Measurements from ENCODE around the gene TTLL3.
A peak's percentile ranks its signal among the peaks of the same experiment; 100 is the strongest.
"Not testable (repeated sequence)": the region's sequence is repeated elsewhere in the genome, so short reads cannot be mapped to it uniquely, and the experiment has no call there.

Gene TTLL3

DNA sequence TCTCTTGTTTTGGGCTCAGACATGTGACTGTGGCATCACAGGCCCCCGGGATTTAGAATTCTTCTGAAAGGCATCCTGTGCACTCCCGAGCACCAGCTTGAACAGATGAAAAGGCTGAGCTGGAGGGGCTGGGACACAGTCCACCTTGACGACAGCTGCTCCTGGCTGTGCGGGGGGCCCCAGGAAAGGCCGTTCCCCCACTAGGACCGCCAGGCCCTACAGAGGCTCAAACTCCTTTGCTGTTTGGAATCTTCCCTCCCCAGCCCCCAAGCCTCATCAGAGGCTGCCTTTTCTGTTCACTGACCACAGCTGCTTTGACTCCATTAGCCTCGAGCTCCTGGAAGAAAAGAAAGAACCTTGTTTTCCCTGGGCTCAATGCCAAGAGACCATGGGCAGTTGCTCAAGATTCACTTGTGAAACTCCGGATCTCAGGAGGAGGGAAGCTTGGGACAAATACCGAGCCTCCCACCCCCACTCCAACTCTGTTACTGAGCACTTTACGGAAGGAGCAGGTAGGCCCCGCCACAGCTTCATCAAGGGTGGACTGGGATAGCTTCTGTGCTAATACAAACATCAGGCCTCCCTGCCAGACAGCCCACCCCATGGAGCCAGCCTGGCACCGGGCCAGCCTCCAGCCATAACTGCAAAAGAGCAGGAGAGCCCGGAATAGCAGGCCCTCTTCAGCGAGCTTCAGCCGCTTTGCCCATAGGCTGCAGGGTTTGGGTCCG, 54.3 kb downstream of the TTLL3 start:
- TF ChIP-seq CTCF (IDR thresholded peaks at IDR 0.05; ENCODE audit: low read depth, low read length) = no peak
- DNase-seq (ENCODE audit: extremely low read depth, low read depth) = peak; percentile 79

DNA sequence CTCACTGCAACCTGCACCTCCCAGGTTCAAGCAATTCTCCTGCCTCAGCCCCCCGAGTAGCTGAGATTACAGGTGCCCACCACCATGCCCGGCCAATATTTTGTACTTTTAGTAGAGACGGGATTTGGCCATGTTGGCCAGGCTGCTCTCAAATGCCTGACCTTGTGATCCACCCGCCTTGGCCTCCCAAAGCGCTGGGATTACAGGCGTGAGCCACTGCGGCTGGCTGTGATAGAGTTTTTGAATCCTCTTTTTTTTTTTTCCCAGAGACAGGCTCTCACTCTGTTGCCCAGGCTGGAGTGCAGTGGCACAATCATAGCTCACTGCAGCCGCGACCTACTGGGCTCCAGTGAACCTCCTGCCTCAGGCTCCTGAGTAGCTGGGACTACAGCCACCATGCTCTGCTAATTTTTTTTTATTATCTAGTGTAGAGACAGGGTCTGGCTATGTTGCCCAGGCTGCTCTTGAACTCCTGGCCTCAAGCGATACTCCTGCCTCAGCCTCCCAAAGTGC, 55.1 kb downstream of the TTLL3 start:
- DNase-seq (ENCODE audit: extremely low read depth, low read depth) = not testable (repeated sequence)

DNA sequence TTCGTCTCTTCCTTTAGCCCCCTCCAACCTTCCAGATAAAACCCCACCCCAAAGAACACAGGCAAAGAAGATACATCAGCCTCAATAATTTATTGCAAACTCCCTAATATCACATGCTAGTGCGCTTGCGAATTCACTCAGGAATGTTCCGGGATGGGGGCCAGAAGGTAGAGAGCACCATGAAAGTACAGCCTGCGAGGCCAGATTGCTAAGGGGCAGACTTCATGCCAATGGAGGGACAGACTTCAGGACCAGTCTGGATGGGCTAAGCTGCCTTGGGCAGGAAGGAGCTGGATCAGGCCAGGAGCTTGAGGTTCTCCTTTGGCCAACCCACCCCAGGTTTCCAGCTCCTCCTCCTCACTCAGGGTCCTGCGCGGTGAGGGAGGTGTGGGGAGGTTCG, 56.6 kb downstream of the TTLL3 start:
- no peak for DNase-seq (ENCODE audit: extremely low read depth, low read depth)
- TF ChIP-seq CTCF (IDR thresholded peaks at IDR 0.05; ENCODE audit: low read depth, low read length) = no peak

DNA sequence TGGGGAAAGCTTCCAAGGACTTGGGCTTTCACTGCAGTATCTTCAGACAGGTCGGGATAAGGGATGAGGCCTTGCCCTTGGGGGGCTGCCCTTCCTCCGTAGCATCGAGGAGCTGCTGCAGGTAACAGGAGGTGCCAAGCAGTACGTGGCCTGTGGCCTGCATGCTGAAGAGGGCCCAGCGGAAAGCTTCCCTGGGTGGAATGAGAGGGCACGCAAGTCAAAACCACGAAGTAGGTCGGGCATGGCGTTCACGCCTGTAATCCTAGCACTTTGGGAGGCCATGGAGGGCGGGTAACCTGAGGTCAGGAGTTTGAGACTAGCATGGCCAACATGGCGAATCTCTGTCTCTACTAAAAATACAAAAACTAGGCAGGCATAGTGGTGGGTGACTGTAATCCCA, 57.0 kb downstream of the TTLL3 start:
- DNase-seq (ENCODE audit: extremely low read depth, low read depth) = no peak
- TF ChIP-seq CTCF (IDR thresholded peaks at IDR 0.05; ENCODE audit: low read depth, low read length) = no peak

GRCh38 chr3:9869955-9870354, 59.9 kb downstream of the TTLL3 start:
- DNase-seq (ENCODE audit: extremely low read depth, low read depth) = no peak
- TF ChIP-seq CTCF (IDR thresholded peaks at IDR 0.05; ENCODE audit: low read depth, low read length) = no peak

DNA sequence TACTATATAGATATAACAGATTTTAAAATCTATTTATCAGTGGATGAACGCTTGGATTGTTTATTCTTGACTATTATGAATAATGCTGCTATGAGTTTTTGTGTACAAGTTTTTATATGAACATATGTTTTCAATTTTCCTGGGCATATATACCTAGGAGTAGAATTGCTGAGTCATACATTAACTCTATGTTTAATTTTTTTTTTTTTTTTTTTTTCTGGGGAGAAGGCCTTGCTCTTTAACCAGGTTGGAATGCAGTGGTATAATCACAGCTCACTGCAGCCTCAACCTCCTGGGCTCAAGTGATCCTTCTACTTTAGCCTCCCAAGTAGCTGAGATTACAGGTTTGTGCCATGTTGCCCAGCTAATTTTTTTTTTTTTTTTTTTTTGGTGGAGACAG, 60.9 kb downstream of the TTLL3 start:
- DNase-seq (ENCODE audit: extremely low read depth, low read depth) = peak; percentile 44
- TF ChIP-seq CTCF (IDR thresholded peaks at IDR 0.05; ENCODE audit: low read depth, low read length) = no peak

DNA sequence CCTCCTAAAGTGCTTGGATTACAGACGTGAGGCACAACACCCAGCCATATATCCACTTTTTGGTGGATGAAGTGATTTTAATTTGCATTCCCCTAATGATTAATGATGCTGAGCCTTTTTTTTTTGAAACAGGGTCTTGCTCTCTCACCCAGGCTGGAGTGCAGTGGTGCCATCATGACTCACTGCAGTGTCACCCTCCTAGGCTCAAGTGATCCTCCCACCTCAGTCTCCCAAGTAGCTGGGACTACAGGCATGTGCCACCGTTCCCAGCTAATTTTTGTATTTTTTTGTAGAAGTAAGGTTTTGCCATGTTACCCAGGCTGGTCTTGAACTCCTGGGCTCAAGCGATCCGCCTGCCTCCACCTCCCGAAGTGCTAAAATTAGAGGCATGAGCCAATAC, 62.0 kb downstream of the TTLL3 start:
- not testable (repeated sequence) for DNase-seq (ENCODE audit: extremely low read depth, low read depth)

DNA sequence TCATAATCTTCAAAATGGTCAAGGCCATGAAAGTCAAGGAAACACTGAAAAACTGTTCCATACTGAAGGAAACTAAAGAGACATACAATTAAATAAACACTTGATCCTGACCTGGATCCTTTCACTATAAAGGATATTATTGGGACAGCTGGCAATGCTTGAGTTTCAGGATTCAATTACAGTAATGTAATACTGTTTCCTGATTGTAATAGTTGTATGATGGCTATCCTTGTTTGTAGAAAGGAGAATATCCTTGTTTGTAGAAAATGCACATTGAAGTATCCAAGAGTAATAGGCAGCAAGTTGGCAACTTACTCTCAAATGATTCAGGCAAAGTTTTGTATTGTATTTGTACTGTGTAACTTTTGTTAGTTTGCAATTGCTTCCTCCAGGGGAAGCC, 65.4 kb downstream of the TTLL3 start:
- no peak for DNase-seq (ENCODE audit: extremely low read depth, low read depth)
- TF ChIP-seq CTCF (IDR thresholded peaks at IDR 0.05; ENCODE audit: low read depth, low read length) = no peak

GRCh38 chr3:9876255-9876654, 66.2 kb downstream of the TTLL3 start:
- not testable (repeated sequence) for DNase-seq (ENCODE audit: extremely low read depth, low read depth)
